ENCODE measurements around the gene NPFFR2.
"Not testable (repeated sequence)": the region's sequence is repeated elsewhere in the genome, so short reads cannot be mapped to it uniquely, and the experiment has no call there.

GRCh38 chr4:72169285-72169684, 137.5 kb downstream of the NPFFR2 start:
- not testable (repeated sequence) for TF ChIP-seq EZH2 (IDR thresholded peaks at IDR 0.05); POLR2AphosphoS5 (IDR thresholded peaks at IDR 0.05; ENCODE audit: borderline replicate concordance, low read depth, low read length)

Data from SK-N-MC (cell line).